Smooth muscle cell (in vitro differentiated cells): ENCODE data around the gene NOL4L. TPM values are rescaled to one million over a fixed set of nuclear protein-coding genes. Genes with fewer than 3 reads are reported as not detected.

ENCODE experiments used
- DNase-seq: peaks from one replicate; lab custom pipeline; 2025; ENCODE audit not compliant: unreplicated experiment; lab: John Stamatoyannopoulos, UW
- H2AFZ ChIP-seq: fragments of 200-600 bp; sonication (generic); 2 replicates; pipeline ENCODE4 v1.6.0; 2016; ENCODE audit warnings: antibody characterized with exemption, low read depth, mild to moderate bottlenecking
- H3F3A ChIP-seq: fragments of 200-600 bp; sonication (generic); 2 replicates; pipeline ENCODE4 v1.6.0; 2017; ENCODE audit warnings: antibody characterized with exemption, low read depth
- H3K27ac ChIP-seq: fragments of 200-600 bp; sonication (generic); 2 replicates; pipeline ENCODE4 v1.5.1; 2016; ENCODE audit warnings: low read depth, mild to moderate bottlenecking
- H3K27me3 ChIP-seq: fragments of 200-600 bp; sonication (generic); 2 replicates; pipeline ENCODE4 v1.6.1; 2016; ENCODE audit warnings: low read depth, mild to moderate bottlenecking
- H3K36me3 ChIP-seq: fragments of 200-600 bp; sonication (generic); 2 replicates; pipeline ENCODE4 v1.5.1; 2016; ENCODE audit warnings: low read depth
- H3K4me1 ChIP-seq: fragments of 200-600 bp; sonication (generic); 2 replicates; pipeline ENCODE4 v1.5.1; 2016; ENCODE audit warnings: low read depth
- H3K4me2 ChIP-seq: fragments of 200-600 bp; sonication (generic); 2 replicates; pipeline ENCODE4 v1.6.0; 2016; ENCODE audit warnings: mild to moderate bottlenecking
- H3K4me3 ChIP-seq: fragments of 200-600 bp; sonication (generic); 2 replicates; pipeline ENCODE4 v1.5.1; 2016; ENCODE audit warnings: mild to moderate bottlenecking
- H3K79me2 ChIP-seq: fragments of 200-600 bp; sonication (generic); 2 replicates; pipeline ENCODE4 v1.6.0; 2016; ENCODE audit warnings: low read depth, mild to moderate bottlenecking
- H3K9ac ChIP-seq: fragments of 200-600 bp; sonication (generic); 2 replicates; pipeline ENCODE4 v1.6.0; 2016; ENCODE audit warnings: low read depth
- H3K9me3 ChIP-seq: fragments of 200-600 bp; sonication (generic); replicated peaks from 2 replicates; pipeline ENCODE4 v1.5.1; 2016; ENCODE audit warnings: low read depth
- H4K20me1 ChIP-seq: fragments of 200-600 bp; sonication (generic); 2 replicates; pipeline ENCODE4 v1.6.0; 2016; ENCODE audit warnings: low read depth
- CTCF ChIP-seq: fragments of 200-600 bp; sonication (generic); IDR thresholded peaks from 2 replicates; pipeline ENCODE4 v1.5.1; 2017; ENCODE audit warnings: borderline replicate concordance, mild to moderate bottlenecking, antibody characterized with exemption; ENCODE audit not compliant: insufficient read depth, poor library complexity, severe bottlenecking
- WGBS: methylation state at CpG from one replicate; pipeline ENCODE4 v1.1.7; 2016; ENCODE audit warnings: low lambda C conversion rate; 5-methylcytosine and 5-hydroxymethylcytosine counted together
- polyA plus RNA-seq: library from polyadenylated mRNA; unstranded; fragments of >200 nt; fragmentation: Nextera tagmentation; extraction: Ambion mirVana; gene quantifications from 2 replicates; pipeline ENCODE4 v1.2.1, GENCODE V29; 2016
- total RNA-seq: library from RNA; depleted of rRNA; stranded (reverse); fragments of >200 nt; gene quantifications from 2 replicates; pipeline ENCODE4 v1.2.3, GENCODE V29; 2014

NOL4L gene
- total and polyA plus RNA-seq, 2 experiments from 2014 or later: 26.0 to 26.2 TPM

- Histone ChIP-seq H3K9ac (no peak overlapping the region), H3K4me3 (no peak overlapping the region), H3K27me3 (no peaks in the 10 kb centered on the region), H3K9me3 (no peaks in the 10 kb centered on the region), H2AFZ (no peak overlapping the region), H3K4me2 (no peak overlapping the region), H3F3A (no peaks in the 10 kb centered on the region), H3K4me1 (no peaks in the 10 kb centered on the region), H3K36me3 (no peaks in the 10 kb centered on the region), H4K20me1 (no peaks in the 10 kb centered on the region), H3K79me2 (no peaks in the 10 kb centered on the region), H3K27ac (no peak overlapping the region)
- DNase-seq: no peak
- no peak for TF ChIP-seq CTCF
- 82% methylated on average over 8 of the region's 8 CpGs for whole genome bisulfite sequencing
Measured at GRCh38 chr20:32606107-32606506, 21.0 kb upstream of the NOL4L start.

GRCh38 chr20:32605167-32605656 lies 20.1 kb upstream of the NOL4L start:
- Histone ChIP-seq H3K4me2 (no peak overlapping the region), H3K9me3 (no peaks in the 10 kb centered on the region), H3K4me1 (no peaks in the 10 kb centered on the region), H2AFZ (no peak overlapping the region), H3K4me3 (no peak overlapping the region), H3K27me3 (no peaks in the 10 kb centered on the region), H4K20me1 (no peaks in the 10 kb centered on the region), H3K27ac (no peak overlapping the region), H3K36me3 (no peaks in the 10 kb centered on the region), H3K9ac (no peak overlapping the region), H3K79me2 (no peaks in the 10 kb centered on the region), H3F3A (no peaks in the 10 kb centered on the region)
- 50% methylated on average over 12 of the region's 12 CpGs for WGBS
- TF ChIP-seq CTCF: no peak
- no peak for DNase-seq

DNA sequence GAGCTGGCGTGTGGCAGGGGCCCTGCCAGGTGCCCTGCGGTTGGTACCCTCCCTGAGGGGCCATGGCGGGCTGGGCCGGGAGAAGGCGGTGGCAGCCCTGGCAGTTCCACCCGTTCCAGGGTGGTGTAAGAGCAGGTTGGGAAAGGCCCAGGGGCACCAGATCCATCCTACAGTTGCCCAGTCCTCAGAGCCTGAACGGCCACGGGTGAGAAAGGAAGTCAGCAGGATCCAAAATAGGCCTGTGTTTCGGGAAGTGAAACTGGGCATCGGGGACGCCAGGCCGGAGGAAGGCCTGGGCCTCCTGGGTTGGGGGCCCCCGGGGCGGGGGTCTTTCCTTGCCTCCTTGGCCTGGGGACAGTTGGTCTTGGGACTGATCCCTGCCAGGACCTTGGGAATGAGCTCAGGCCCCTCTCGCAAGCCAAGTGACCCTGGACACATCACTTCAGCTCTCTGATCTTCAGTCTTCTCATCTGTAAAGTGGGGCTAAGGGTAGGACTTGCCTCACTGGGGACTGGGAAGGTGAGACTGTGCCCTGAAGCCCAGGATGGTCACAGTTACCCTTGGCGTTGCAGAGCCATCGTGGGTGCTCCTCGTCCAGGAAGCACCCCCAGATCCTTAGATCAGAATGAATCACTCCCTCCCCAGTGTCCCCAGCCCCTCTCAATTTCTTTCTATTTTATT lies 18.1 kb upstream of the NOL4L start:
- WGBS: 93% methylated on average over 18 of the region's 18 CpGs
- no peak for TF ChIP-seq CTCF
- Histone ChIP-seq H3K4me3 (no peak overlapping the region), H3K27ac (no peak overlapping the region), H3K4me2 (no peak overlapping the region), H3K9ac (no peak overlapping the region), H3K36me3 (no peaks in the 10 kb centered on the region), H3F3A (no peaks in the 10 kb centered on the region), H3K4me1 (no peaks in the 10 kb centered on the region), H2AFZ (no peak overlapping the region), H3K27me3 (no peaks in the 10 kb centered on the region), H4K20me1 (no peaks in the 10 kb centered on the region), H3K79me2 (no peaks in the 10 kb centered on the region), H3K9me3 (no peaks in the 10 kb centered on the region)
- DNase-seq: no peak

GRCh38 chr20:32602273-32602672 lies 17.1 kb upstream of the NOL4L start:
- TF ChIP-seq CTCF: no peak
- H3K4me2 ChIP-seq: no peak overlapping the region
- no peak overlapping the region for H3K9ac ChIP-seq
- H3K9me3 ChIP-seq: no peaks in the 10 kb centered on the region
- no peaks in the 10 kb centered on the region for H3K79me2 ChIP-seq
- H2AFZ ChIP-seq: no peak overlapping the region
- no peaks in the 10 kb centered on the region for H3K4me1 ChIP-seq
- H3K27ac ChIP-seq: no peak overlapping the region
- no peaks in the 10 kb centered on the region for H3K27me3 ChIP-seq
- 91% methylated on average over 11 of the region's 11 CpGs for WGBS
- no peak for DNase-seq
- no peaks in the 10 kb centered on the region for H3K36me3 ChIP-seq
- H3K4me3 ChIP-seq: no peak overlapping the region
- no peaks in the 10 kb centered on the region for H4K20me1 ChIP-seq
- no peaks in the 10 kb centered on the region for H3F3A ChIP-seq
